CD4-positive, alpha-beta T cell treated with Interleukin-15 for 4 hours (primary cell): ENCODE results near the gene THRB.

Source experiments
- DNase-seq: peaks from one replicate; pipeline ENCODE4 v3.0.0-alpha.2; 2020; ENCODE audit warnings: low spot score

Gene THRB

DNA sequence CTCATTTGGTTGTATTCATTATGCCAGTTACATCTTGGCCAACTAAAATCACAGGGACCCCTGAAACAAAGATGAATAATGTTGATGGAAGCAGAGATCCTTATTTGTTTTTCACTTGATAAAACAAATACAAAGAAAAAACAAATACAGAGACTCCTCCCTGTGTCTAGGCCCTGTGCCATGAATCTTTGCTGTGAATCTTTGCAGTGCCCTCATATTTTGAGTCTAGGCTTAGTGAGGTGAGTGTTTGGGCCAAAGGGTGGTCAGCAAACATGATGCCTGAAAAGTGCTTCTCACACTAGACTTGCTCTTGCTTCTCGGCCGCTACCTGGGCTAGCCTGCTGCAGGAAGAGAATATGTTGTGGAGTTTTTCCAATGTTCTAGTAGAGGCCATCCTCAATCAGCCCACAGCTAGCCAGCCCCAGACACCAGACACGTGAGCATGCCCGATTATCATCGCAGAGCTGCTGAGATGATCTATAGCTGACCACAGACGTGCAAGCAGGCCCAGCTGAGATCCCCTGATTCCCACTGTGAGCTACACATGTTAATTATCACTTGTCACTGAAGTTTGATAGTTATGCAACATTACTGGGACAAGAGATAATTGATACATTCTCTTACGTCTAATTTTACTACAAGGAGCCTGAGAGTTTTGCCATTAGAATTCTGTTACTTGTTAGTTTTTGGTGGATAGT lies 191.4 kb downstream of the THRB start:
- no peak for DNase-seq

DNA sequence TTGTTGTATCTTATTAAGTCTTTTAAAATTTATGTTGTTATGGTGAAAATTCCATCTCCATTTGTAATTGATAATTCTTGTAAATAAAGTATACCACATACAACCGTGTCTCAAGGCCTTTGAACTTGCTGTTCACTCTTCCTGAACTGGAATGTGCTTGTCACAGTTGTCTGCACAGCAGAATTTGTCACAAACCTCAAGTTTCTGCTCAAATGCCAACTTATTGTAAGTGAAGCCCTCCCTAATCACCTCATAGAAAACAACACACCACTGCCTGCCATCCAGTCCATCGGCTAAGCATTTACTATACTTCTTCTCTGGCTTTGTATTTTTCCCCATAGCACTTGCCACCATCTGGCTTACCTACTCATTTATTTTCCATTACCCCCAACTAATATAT lies 192.3 kb downstream of the THRB start:
- DNase-seq: no peak

DNA sequence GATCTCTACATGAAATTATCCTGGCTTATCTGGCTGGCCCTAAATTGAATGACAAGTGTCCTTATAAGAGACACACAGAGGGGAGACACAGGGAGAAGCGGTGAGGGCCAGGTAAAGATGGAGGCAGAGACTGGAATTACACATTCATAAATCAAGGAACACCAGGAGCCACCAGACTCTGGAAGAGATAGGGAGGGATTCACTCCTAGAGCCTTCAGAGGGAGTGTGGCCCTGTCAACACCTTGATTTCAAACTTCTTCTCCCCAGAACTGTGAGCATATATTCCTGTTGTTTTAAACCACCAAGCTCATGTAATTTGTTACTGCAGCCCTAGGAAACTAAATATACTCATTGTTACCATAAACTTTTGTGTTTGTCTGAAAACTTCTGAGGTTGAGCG lies 193.7 kb downstream of the THRB start:
- no peak for DNase-seq

DNA sequence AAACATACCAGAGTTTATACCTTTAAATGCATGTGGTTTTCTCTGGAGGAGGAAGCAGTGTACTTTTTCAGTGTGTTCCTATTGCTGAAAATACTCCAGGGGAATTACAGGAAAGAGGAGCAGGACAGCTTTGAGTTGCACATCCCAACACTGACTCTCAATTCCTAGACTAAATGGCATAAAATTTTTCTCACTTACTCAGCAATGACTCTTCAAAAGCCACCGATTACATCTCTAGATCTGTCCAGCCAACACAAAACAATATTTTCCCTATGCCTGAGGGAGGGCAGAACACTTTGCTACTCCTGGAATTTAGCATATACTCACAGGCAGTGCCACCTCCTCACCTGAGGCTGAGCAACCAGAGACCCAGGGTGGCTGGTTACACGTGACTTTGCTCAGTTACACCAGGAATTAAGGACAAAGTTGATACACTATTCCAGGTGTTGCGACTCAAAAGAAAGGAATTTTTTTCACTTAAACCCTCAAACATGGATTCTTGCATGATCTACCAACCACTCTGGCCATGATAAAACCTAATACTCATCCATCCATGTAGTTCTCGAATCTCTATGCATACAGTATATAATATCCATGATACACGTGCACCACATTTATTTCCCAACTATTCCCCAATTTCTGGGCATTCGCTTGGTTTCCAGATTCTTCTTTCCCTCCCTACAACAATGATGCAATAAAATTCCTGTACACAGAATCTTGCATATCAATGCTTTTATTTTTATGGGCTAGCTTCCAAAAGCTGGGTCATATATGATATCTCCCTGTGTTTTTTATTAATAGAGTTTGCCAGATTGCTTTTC lies 194.6 kb downstream of the THRB start:
- no peak for DNase-seq

DNA sequence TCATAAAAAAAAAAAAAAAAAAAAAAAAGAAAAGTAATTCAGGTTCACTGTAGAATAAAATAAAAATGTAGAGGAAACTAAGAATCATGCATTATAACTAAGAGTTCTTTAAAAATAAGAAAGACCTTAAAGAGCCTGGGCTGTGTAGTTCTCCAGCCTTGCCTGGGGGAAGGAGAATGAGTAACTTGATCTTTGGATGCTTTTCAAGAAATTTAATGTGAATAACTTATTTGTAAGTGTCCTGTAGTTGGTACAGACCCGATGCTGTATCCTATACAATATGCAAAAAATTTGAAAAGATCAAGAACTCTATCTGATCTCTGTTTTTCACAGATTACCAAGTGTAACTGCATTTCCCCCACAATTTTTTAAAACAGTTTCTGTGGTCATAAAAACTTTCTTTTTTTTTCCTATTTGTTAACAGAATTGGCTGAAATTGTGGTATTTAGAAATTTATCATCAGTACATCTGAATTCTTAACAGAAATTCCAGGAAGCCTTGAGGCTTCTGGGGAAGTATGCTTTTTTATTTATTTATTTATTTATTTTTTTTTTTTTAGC lies 195.3 kb downstream of the THRB start:
- DNase-seq: no peak

DNA sequence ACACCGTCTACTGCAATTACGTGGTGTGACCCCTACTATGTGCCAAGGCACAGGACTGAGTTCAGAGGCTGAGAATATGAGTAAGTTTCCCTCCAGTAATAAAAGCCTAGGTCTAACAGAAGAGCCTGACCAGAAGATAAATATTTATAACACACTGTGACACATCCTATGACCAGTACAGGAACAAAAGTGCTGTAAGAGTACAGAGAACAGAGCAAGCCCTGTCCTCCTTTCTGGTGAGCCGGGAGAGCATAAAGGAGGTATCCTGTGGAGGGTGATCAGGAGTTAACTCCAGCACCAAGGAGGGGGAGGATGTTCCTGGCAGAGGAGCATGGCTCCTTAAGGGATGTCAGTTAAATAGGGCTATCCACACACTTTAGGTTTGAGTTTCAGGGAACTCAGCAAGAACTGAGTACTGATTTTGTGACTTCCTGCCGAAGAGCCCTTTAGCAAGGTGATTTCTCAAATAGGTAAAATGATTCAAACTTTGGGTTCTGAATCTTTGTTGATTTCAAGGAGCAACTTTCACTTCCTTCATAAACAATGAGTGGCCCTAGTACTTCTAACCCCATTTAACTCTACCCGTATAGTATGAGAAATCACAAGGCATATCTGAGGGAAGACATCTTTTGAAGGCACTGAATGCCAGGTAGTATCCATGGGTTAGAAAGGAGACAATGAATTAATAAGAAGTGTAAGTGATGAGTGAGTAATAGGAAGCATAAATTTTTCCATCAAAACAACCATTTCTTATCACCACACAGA lies 198.0 kb downstream of the THRB start:
- DNase-seq: no peak

DNA sequence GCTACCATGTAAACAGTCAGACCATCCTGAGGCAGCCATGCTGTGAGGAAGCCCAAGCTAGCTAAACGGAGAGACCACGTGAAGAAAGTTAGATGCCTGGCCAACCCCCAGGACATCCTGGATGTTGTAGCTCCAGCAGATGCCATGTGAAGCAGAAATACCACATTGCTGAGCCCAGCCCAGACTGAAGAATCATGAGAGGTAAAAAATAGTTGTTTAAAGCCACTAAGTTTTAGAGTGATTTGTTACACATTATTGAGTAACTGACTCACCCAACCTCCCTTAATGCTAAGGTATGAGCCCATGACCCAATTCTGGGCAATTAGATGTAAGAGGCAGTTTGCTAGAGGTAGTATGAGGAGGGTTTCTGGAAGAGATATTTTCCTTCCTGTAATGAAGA lies 200.5 kb downstream of the THRB start:
- DNase-seq: no peak

DNA sequence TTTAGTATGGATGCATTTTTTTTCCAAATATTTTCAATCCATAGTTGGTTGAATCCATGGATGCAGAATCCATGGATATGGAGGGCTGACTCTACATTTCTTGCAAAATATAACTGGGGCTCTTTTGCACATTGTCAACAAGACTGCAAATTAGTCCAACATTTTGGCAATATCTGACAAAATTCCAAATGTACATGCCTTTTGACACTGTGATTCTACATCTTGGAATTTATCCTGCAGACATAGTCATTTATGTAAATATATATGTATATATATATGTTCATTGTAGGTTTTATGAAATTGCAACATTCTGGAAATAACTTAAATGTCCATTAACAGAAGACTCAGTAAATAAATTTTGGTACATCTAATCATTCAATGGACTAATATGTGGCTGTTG lies 203.0 kb downstream of the THRB start:
- DNase-seq: no peak

DNA sequence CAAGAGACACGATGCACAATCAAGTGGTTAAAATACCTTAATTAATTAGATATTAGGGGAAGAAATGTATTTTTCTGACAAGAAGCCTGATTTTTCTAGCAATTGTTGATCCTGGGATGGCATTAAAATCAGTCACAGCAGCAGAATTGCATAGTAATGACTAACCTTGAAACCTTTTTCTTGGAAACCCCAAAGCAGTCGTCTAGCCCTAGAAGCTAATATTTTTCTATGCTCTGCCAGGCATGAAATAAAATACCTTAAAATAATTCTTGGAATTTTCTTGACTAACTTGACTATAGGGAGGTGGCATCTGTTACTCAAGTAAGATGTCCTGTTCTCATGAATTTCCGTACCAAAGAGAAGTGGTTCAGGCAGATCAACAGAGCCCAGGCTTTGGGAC lies 204.1 kb downstream of the THRB start:
- DNase-seq: no peak

DNA sequence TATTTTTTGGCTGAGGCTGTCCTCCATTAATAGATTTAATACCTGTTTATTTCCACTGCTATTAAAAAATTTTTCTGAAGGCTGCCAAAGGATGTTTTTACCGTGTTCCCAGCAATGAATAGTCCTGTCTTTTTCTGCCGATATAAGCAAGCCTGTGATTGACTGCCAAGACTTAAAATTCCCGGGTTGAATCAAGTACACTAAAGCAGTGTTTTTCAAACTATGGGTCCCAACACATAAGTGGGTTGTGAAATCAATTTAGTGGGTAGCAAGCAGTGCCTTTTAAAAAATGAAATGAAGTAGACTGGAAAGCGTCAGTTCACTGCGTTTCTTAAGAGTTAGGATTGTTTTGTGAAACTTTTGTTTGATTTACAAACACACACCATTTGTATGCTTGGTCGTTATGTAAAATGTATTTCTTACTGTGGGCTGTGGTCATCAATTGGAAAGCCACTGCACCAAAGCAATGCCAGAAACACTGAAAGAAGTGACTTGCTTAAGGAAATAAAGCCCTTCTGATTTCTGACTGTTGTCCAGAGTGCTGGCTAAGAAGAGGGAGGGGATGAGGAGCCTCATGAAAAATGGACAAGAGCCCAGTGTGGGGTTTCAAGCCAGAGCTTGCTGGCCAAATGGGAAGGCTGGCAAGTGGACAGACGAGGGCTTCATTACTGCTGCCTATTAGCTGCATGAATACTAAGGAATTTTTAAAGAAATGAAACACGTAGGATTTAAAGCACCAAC lies 206.0 kb downstream of the THRB start:
- DNase-seq: no peak

DNA sequence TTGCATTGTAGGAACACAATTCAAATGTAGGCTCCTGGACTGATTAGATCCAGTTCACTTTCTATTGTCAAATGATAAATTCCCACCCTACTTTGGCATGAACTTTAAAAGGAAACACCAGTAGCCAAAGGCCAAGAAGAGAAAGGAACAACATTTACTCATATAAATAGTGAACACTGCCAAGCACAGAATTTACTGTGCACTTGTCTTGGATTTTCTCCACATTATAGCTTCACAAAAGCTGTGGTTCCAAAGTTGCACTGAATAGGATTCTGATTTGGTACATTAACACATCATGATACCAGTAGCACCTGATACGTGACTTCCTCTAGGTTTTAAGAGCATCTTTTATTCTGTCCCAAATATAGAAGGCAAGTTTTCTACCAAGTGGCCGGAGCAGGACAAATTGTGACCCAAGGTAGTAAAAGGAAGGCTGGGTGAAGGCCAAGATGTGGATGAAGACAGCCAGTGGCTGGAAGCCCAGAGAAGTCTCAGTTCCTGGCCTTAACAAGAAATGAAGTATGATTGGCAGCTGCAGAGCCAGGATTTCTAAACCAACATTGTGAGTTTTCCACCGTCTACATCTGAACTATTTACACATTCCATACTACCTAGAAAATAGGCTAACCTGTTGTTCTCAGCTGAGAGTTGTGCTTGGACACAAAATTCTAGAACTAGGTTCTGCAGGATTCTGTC lies 206.7 kb downstream of the THRB start:
- no peak for DNase-seq

DNA sequence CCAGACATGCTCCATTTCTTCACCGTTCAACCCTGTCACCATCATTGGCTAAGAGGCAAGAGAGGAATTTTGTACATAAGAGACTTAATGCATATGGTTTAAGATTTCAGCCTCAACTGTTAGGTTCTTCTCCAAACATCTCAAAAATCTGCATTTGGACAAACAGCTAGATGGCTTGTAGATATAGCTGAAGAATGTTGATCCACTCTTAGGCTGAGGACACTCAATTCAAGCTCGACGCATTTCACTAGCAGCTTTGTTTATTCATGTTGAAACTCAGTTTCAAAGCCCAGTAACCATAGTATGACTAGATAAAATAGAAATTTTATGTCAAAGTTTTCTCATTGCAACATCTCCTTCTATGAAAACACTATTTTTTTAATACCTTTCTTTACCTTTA lies 208.2 kb downstream of the THRB start:
- DNase-seq: no peak

DNA sequence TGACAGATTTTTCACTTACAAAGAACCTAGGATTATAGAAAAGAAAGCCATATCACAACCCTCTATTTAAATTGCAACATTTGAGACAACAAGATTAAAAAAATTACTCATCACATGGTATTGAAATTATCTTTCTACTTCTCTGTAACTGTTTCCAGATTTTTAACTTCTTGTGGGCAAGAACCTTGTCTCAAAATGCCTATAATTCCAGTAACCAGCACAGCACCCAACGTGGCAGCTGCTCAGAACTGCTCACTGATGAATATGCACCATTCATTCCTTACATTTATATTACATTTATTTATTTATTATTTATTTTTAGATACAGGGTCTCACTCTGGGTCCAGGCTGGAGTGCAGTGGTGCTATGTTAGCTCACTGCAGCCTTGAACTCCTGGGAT lies 216.1 kb downstream of the THRB start:
- no peak for DNase-seq

DNA sequence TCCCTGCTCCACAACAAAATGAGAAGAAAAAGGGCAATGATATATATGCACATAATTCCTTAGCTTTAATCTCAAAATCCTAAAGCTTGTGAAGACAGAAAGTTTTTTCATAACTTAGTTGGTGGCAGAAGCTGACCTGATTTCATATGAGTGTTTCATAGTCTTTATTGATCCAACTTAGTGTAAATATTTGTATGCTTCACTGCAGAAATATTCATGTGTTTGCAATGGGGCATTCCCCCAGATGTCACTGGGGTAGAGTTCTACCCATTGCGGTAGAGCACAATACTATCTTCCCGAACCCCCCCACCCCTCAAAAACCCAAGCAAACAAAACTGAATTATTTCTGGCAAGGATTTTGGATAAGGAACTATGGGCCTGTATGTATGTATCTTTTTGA lies 221.2 kb downstream of the THRB start:
- DNase-seq: no peak

DNA sequence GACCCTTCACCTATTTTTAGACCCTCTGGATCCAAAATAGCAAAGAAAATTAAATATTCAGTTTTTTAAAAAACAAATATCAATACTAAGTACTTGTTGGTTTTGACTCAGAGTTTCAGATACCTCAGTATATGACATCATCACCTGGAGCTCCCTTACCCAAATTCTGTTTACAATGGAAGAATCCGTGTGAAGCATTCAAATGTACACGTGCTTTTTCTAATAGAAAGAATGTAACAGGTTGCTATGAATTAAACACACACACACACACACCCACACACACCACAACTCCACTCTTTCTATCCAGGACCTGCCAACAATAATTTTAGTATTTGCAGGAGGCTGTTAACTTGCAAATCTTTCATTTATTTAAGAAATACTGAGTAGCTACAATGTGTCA lies 221.8 kb downstream of the THRB start:
- DNase-seq: no peak

DNA sequence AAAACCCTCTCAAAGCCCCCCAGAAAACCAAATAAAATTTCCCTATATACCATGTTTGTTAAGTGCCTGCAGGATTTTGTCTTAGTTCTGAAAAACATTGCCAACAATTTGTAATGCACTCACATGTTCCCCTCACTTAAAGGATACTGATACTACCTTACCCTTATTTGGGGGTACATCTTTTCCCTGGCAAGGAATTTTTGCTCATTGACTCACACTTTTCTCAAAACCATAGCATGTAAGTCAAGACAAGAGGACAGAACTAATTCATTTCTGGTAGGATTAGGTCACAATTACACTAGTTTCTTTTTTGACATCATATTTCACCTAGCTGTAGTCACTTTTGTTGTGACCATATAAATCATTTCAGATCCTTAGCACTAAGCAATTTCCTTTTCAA lies 222.2 kb downstream of the THRB start:
- no peak for DNase-seq

DNA sequence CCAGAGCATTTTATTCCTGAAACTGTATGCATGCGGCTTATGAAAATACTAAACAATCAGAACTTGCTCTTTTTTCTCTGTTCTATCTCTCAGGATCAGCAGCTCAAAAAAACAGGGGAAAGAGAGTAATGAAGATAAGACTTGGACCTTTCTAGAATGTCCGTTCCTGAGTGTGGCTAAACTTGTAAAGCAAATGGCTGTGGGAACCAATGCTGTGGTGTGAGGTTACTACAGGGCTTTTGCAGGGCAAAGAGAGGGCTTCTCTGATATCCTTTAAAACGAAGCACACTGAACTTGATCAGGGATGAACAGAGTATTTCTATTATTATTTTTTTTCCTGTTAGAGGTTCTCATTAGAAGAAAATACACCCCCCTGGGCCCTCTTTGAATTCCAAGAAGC lies 223.4 kb downstream of the THRB start:
- no peak for DNase-seq

DNA sequence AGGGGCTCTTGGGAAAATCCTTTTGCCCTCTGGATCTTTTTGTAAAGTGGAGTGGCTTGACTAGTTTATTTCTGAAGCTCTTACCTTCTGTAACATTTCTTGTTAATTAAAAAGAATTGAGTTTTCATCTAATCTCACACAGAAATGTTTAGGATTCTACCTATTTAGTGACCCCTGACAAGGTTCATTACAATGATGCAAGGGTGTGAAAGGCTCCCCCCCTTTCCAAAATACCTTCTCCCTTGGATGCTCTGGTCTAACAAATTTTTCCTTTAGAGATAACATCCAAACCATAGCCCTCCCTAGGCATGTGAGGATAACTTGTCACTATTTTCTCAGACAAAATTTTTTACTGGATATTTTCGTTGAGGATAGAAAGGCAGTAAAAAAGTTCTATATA lies 223.9 kb downstream of the THRB start:
- no peak for DNase-seq

DNA sequence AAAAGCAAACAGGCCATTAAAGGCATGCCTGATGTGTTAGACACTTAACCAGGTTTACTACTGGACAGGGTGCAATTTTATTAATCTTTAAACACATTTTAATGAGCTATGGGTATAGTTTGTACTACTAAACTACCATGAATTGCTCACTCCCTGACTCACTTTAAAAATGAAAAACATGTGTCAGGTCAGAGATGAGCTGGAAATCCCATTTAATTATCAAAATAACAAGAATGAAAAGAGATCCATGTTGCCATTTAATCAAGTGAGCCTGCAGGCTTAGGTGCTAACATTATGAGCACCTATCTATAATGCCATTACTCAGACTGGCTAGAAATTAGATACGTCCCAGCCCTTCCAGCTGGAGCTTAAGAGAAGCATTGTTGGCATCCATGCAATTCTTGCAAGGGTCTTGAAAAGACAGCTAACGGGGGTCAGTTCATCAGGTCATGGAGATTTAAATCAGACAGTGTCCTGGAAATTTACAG lies 224.4 kb downstream of the THRB start:
- no peak for DNase-seq

DNA sequence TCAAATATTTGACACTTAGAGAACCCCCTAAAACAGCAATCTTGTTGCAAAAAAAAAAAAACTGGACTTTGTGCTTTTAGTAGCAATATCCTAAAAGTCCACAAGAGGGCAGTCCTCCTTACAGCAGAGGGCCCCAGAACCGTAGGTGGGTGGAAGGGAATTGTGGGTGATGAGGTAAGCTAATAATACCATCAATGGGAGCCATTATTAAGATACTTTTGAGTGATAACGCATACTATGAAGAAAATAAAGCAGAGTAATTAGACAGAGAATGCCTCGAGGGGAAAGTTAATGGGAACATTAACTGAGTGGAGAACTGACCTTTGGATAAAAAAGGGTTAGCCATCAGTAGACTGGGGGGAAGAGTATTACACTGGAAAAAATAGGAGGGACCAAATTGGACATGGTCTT lies 229.9 kb downstream of the THRB start:
- DNase-seq: no peak

DNA sequence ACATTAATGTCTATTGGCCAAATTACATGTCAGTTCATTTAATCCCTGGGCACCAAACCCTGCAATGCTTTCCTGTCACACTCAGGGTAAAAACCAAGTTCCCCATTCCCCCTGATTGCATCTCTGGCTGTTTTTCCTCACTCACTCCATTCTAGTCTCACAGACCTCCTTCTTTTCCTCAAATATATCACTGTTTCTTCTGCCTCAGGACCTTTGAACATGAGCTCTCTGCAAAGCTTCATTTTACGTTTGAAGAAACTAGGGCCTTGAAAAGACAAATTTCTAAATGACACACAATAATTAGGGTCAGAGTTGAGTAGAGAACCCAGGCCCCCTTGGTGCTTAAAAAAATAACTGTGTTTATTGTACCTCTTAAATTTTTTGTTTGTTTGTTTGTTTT lies 230.6 kb downstream of the THRB start:
- no peak for DNase-seq
